NT2/D1 (cell line): Measurements from ENCODE around the gene TMEM165.
"Not testable (repeated sequence)": the region's sequence is repeated elsewhere in the genome, so short reads cannot be mapped to it uniquely, and the experiment has no call there.

ENCODE experiments used
- DNase-seq: peaks from one replicate; pipeline ENCODE4 v3.0.0-alpha.2; 2011; ENCODE audit warnings: low read depth, low spot score
- H3K27me3 ChIP-seq: 2 replicates; pipeline ENCODE4 v1.6.0; 2011; ENCODE audit warnings: mild to moderate bottlenecking; ENCODE audit not compliant: insufficient read length, insufficient read depth
- H3K36me3 ChIP-seq: 2 replicates; pipeline ENCODE4 v1.6.1; 2011; ENCODE audit warnings: mild to moderate bottlenecking, low read length, mixed read lengths; ENCODE audit not compliant: insufficient read depth, insufficient read length
- H3K4me1 ChIP-seq: 2 replicates; pipeline ENCODE4 v1.5.1; 2011; ENCODE audit not compliant: insufficient read depth, insufficient read length
- H3K4me3 ChIP-seq: 2 replicates; pipeline ENCODE4 v1.5.1; 2011; ENCODE audit warnings: low read depth; ENCODE audit not compliant: insufficient read length
- H3K9ac ChIP-seq: 2 replicates; pipeline ENCODE4 v1.6.0; 2011; ENCODE audit warnings: low read depth; ENCODE audit not compliant: insufficient read length
- H3K9me3 ChIP-seq: 2 replicates; pipeline ENCODE4 v1.5.1; 2011; ENCODE audit warnings: mild to moderate bottlenecking, low read length; ENCODE audit not compliant: insufficient read depth
- SUZ12 ChIP-seq: IDR thresholded peaks from 2 replicates; pipeline ENCODE4 v1.6.1; 2011; ENCODE audit not compliant: insufficient read length, insufficient read depth; ENCODE audit errors: extremely low read depth
- YY1 ChIP-seq: IDR thresholded peaks from 2 replicates; pipeline ENCODE4 v1.6.1; 2011; ENCODE audit not compliant: insufficient read length, insufficient read depth
- ZNF274 ChIP-seq: IDR thresholded peaks from 2 replicates; pipeline ENCODE4 v1.6.1; 2011; ENCODE audit warnings: mild to moderate bottlenecking, low read depth, low read length

Gene TMEM165

GRCh38 chr4:55395529-55396307 lies at the start of gene TMEM165:
TSS of gene TMEM165 (plus strand) at chr4:55395957. CDS start at chr4:55396190, 233 bp downstream.
- TF ChIP-seq ZNF274 = no peak
- no peak for TF ChIP-seq YY1
- TF ChIP-seq SUZ12 = no peak
- peak; percentile 76 for DNase-seq
- H3K4me1 ChIP-seq = no peaks in the 10 kb centered on the region

GRCh38 chr4:55345980-55346850 lies 49.5 kb upstream of the TMEM165 start, which contains the start of gene SRD5A3:
TSS of gene SRD5A3 (plus strand) at chr4:55346242. CDS start at chr4:55346337, 95 bp downstream.
- Histone ChIP-seq H3K27me3 (no peaks in the 10 kb centered on the region), H3K9ac (peak within 1 kb of the TSS; percentile 86), H3K4me1 (no peaks in the 10 kb centered on the region), H3K9me3 (peaks cover 8% of the 10 kb centered on the region; the same call in 1 of the 2 replicates), H3K36me3 (no peaks in the 10 kb centered on the region), H3K4me3 (peak within 1 kb of the TSS; percentile 60)
- DNase-seq = peak; percentile 43
- TF ChIP-seq ZNF274 (no peak), SUZ12 (no peak), YY1 (no peak)

More at GRCh38 chr4:55395529-55396307, at the start of gene TMEM165:
- peak within 1 kb of the TSS; percentile 60 for H3K4me3 ChIP-seq
- H3K9me3 ChIP-seq = no peaks in the 10 kb centered on the region
- no peaks in the 10 kb centered on the region for H3K27me3 ChIP-seq
- H3K36me3 ChIP-seq = peaks cover 28% of the 10 kb centered on the region
- peak within 1 kb of the TSS; percentile 90 for H3K9ac ChIP-seq

GRCh38 chr4:55346851-55347255 lies 48.9 kb upstream of the TMEM165 start:
- H3K4me3 ChIP-seq = peak overlapping the region; percentile 60
- H3K9ac ChIP-seq = peak overlapping the region; percentile 86
- H3K4me1 ChIP-seq = no peaks in the 10 kb centered on the region
- DNase-seq = no peak
- no peak for TF ChIP-seq SUZ12
- no peak for TF ChIP-seq ZNF274
- no peak for TF ChIP-seq YY1
- H3K36me3 ChIP-seq = peaks cover 2% of the 10 kb centered on the region
- peaks cover 8% of the 10 kb centered on the region; the same call in 1 of the 2 replicates for H3K9me3 ChIP-seq
- no peaks in the 10 kb centered on the region for H3K27me3 ChIP-seq

- Histone ChIP-seq H3K4me3 (no peak overlapping the region), H3K4me1 (no peaks in the 10 kb centered on the region), H3K27me3 (no peaks in the 10 kb centered on the region), H3K9me3 (peaks cover 9% of the 10 kb centered on the region; the same call in 1 of the 2 replicates), H3K36me3 (peaks cover 9% of the 10 kb centered on the region), H3K9ac (no peak overlapping the region)
- no peak for DNase-seq
- TF ChIP-seq SUZ12 (no peak), YY1 (no peak), ZNF274 (no peak)
Measured at GRCh38 chr4:55347610-55348228, 48.0 kb upstream of the TMEM165 start.

GRCh38 chr4:55348466-55348865 lies 47.3 kb upstream of the TMEM165 start:
- no peak for DNase-seq
- no peak overlapping the region for H3K4me3 ChIP-seq

GRCh38 chr4:55350870-55351269 lies 44.9 kb upstream of the TMEM165 start:
- H3K4me3 ChIP-seq, H3K9ac ChIP-seq, H3K4me1 ChIP-seq, H3K27me3 ChIP-seq, H3K9me3 ChIP-seq, DNase-seq: not testable (repeated sequence)
- peaks cover 12% of the 10 kb centered on the region for H3K36me3 ChIP-seq

More at GRCh38 chr4:55348466-55348865, 47.3 kb upstream of the TMEM165 start:
- H3K9ac ChIP-seq = no peak overlapping the region
- H3K9me3 ChIP-seq = peaks cover 9% of the 10 kb centered on the region; the same call in 1 of the 2 replicates
- TF ChIP-seq ZNF274 (no peak), SUZ12 (no peak), YY1 (no peak)
- no peaks in the 10 kb centered on the region for H3K27me3 ChIP-seq
- H3K4me1 ChIP-seq = no peaks in the 10 kb centered on the region
- H3K36me3 ChIP-seq = peaks cover 12% of the 10 kb centered on the region

- Histone ChIP-seq H3K27me3 (no peaks in the 10 kb centered on the region), H3K4me1 (no peaks in the 10 kb centered on the region), H3K36me3 (peaks cover 12% of the 10 kb centered on the region), H3K9ac (no peak overlapping the region), H3K9me3 (peaks cover 5% of the 10 kb centered on the region; the same call in 1 of the 2 replicates), H3K4me3 (no peak overlapping the region)
- TF ChIP-seq ZNF274 (no peak), SUZ12 (no peak), YY1 (no peak)
- DNase-seq = no peak
Measured at GRCh38 chr4:55351824-55352223, 43.9 kb upstream of the TMEM165 start.
